NOMO-1 (cell line): ENCODE data around the gene SYNDIG1.

Experiments used
- DNase-seq, 2 experiments: peaks; one replicate each; lab custom pipeline; 2025; ENCODE audit not compliant: unreplicated experiment in 2 of 2; lab: John Stamatoyannopoulos, UW

Gene SYNDIG1

GRCh38 chr20:24668384-24668702 is 198.9 kb downstream of the SYNDIG1 start:
- DNase-seq, result no peak

DNA sequence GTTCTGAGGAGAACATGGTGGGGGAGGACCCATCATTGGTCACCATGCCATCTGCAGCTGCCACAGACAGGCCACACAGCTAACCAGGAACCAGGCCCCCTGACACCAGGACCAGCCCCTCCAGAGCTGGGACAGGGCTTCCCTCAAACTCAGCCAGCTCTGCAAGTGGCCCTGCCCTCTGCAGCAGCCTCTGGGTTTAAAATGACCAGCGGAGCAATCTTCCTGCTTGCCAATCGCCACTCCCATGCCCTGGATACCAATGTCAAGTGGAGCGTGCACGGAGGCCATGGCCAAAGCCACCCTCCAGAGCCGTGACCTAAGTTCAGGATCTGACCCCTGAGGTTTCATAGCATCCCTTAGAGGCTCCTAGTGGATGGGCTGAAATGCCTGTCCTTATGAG is 199.4 kb downstream of the SYNDIG1 start:
- no peak for DNase-seq

DNA sequence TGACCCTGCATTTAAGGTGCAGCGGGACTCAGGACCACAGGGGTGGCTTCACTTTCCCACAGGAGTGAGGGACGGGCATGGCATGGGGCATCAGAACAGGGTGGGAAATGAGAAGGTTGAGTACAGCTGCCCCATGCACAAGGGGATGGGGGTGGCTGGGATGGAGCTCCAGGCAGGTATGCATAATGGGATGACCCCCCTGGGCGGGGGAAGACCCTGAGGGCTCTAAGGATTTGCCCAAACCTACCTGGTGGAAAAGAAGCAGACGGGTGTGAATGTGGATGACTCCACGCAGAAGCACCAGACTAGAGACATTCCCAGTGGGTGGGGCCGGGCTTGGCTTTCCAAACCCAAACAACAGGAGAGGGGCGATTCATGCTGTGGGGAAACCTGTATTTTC is 200.3 kb downstream of the SYNDIG1 start:
- no peak for DNase-seq

GRCh38 chr20:24670341-24670872 is 201.0 kb downstream of the SYNDIG1 start:
- DNase-seq, result no peak

DNA sequence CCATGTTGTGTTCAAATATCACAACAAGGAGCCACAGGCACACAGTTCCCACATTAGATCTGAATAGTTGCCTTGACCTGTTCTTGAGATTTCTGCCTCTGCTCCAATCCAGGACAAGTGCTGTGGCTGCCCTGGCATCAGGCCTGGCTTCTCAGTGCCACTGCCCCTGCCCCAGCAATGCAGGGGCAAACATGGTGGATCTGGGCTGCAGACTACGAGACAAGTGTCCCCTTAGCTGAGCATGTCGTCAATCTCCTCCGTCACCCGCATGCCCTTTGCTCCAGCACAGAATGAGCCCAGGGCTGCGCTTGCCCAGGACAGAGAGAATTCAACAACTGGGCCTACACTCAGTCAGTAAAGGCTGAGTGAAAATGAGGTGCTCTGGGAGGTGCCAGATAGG is 201.6 kb downstream of the SYNDIG1 start:
- DNase-seq, result no peak

GRCh38 chr20:24672181-24672880 is 202.9 kb downstream of the SYNDIG1 start:
- no peak for DNase-seq

DNA sequence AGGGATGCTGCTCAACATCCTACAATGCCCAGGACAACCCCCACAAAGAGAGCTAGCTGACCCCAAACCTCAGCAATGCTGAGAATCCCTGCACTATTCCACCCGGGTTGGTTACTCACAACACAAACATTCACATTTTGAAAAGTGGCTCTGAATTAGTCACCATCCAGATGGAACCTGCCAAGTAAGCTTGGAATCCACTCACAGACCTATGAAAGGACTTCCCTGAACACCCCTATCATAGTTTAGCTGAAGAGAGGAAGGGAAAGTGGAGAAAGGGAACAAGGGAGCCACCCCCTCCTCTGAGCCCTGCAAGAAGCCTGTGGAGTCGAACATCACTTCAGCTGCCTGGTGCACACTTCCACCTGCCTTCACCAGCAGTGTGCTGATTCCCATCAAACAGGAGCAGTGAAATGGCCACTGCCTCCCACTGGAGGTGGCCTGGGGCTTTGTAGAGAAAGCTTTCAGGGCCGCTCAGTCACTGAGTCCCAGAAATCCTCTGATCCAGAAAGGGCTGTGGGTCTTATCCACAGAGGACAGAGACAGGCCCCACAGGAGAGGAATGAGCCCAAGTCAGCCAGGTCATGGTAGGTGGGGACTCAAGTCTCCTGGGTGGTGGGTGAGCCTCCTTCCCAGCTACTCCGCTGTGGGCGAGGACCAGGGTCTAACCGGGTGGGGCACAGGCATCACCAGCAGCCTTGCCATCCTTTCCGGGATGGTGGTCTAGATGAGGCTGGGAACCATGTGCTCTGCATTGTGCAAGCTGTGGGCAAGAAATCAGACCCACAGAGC is 203.7 kb downstream of the SYNDIG1 start:
- DNase-seq, result no peak

- no peak for DNase-seq
Measured at GRCh38 chr20:24673678-24674570, 204.5 kb downstream of the SYNDIG1 start.

DNA sequence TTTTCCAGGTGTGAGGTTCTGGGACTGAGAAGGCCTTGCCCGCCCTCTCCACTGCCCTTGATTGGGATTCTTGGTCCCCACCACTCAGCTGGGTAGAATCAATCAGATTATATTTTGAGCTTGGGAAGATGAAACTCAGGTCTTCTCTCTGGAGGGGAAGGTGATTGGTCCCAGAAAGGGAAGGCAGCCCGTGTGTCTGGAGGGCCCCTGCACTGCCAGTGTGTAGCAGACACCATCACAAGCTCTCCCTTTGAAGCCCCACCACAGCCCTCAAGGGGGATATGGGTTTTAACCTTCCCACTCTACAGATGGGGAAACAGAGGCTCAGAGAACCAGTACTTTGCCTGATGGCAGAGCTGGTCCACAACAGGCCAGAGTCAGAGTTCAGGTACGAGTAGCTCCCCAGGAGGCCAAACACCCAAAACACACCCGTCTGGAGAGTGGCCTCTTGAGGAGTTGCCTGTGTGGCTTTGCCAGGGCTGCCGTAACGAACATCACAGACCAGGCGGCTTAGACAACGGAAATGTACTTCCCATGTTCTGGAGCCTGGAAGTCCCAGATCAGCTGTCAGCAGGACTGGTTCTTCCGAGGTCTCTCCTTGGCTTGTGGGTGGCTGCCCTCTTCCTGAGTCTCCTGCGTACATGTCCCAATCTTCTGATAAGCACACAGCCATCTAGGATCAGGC is 205.6 kb downstream of the SYNDIG1 start:
- DNase-seq, result no peak

GRCh38 chr20:24675651-24676352 is 206.4 kb downstream of the SYNDIG1 start:
- no peak for DNase-seq

GRCh38 chr20:24676353-24676977 is 207.0 kb downstream of the SYNDIG1 start:
- no peak for DNase-seq

DNA sequence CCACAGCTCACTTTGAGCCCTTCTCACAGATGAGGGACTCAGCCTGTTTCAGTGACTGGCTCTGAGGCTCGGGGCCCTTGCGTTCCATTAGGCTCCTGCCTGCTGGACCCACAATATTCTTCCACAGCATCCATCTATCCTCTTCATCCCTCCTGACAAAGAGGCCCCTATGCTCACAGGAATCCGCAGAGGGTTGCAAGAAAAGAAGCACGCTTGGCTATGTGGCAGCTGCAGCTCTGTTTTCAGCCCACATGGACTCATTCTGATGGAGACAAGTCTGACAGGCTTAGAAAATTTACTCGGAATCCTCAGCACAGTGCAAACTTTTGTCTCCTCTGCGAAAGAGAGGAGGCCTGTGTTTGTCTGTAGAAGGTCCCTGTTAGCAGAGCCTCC is 207.5 kb downstream of the SYNDIG1 start:
- no peak for DNase-seq

- no peak for DNase-seq
Measured at GRCh38 chr20:24677626-24678315, 208.3 kb downstream of the SYNDIG1 start.

DNA sequence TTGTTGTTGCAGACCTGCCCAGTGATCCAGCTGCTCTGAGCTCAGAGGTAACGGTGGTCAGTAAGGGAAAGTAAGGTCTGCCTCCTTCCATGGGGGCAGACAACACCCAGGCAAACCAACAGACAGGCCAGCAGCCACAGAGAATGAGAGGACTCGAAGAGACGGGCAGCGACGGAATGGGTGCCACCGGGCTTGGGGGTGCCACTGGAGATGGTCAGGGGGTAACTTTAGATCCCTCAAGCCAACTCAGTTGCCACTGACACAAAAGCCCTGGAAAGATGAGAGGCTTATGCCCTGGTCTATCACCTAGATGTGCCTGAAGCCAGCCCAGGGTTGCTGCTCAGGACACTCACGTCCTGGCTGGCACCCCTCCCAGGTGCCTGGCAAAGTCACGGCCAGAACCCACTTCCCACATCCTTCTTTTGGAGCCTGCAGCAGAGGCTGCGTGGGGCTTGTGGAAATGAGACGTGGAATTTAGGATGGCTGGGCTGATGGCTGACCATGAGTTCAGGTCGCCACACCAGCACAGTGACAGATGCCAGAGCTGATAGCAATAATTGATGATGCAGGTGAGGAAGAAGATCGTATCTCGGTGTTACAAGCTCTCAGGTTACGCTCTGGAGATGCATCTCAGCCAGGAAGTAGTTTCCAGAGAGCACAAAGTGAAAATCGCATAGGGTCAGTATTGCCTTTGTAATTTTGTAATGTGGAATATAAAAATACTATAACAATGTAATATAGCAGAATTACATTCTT is 209.1 kb downstream of the SYNDIG1 start:
- DNase-seq, result no peak

DNA sequence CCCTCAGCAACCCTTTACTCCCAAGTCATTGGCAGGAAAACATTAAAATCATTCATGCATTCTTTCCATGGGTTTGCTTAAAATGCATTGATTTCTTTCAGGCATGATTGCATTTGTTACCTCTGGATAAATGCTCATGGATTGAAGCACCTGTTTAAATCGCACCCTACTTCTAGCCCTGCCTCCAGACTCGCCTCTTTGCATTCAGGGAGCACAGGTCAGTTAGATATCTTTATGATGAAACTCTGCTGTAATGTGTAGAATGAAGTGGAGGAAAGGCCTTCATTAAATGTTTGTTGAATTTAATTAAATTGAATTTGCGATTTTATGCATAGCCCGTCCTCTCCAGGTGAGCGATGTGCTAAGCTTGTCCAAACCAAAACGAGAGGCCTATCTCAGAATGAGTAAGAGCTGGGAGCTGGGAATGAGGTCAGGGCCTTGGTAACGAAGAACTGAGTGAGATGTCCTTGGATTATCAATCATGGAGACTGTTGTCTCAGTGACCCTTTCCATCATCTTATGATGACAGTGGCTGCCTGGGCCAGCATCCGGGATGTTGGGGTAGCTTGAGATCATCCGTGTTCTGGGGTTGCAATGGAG is 210.1 kb downstream of the SYNDIG1 start:
- no peak for DNase-seq

DNA sequence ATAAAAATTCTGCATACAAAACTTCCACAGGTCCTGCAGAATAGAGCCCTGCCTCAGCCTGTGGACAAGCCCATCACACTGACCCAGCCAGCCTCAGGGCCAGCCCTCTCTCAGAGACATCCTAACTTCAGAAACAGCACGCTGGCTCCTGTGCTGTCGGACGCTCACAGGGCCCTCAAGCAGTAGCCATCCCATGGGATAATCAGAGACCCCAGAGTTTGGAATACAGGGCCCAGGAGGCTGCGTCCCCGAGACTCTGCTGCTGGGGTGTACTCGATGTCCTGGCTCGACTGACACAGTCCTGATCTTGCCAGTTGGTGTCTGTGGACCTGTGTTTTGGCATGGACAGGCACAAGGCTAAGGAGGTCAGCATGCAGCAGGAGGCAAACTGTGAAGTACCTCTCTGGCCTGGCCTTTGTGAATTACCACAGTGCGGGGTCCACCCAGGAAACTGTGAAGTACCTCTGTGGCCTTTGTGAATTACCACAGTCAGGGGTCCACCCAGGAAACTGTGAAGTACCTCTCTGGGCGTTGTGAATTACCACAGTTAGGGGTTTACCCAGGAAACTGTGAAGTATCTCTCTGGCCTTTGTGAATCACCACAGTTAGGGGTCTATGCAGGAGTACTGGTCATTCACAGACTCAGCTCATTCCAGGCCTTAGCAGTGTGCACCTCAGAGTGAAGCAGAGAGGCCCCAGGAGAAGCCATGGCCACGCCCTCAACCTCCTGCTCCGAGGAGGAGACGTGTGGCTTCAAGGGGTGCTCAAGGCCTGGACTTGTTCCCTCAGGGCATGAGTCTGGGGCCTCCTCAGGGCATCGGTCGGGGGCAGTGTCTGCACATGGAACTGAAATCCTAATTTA is 212.4 kb downstream of the SYNDIG1 start:
- no peak for DNase-seq

- no peak for DNase-seq
Measured at GRCh38 chr20:24682496-24682985, 213.1 kb downstream of the SYNDIG1 start.
